Adrenal gland (tissue), 12 donors: ENCODE data around the gene RPL15. TPM values are rescaled to one million over a fixed set of nuclear protein-coding genes. Genes with fewer than 3 reads are reported as not detected.

Source experiments
- DNase-seq, 7 donors: peaks; one replicate each; pipeline ENCODE4 v3.0.0-alpha.2; 2019 to 2020
- H3K27ac ChIP-seq, 5 donors: fragments of 200-600 bp; sonication (generic) in 4 of 5; 1 replicate in 3 of 5; 2 replicates in 2 of 5; pipeline versions ENCODE4 v1.5.1 to v1.8.0; 2016 to 2020; ENCODE audit warnings: mild to moderate bottlenecking in 1 of 5
- H3K27me3 ChIP-seq: fragments of 200-600 bp; 2 replicates; pipeline ENCODE4 v1.8.0; 2021
- H3K36me3 ChIP-seq, 2 donors: fragments of 200-600 bp; replicated peaks in 1 of 2; 1 replicate in 1 of 2; 2 replicates in 1 of 2; pipeline versions ENCODE4 v1.5.1 to v1.8.0; 2018 to 2022
- H3K4me1 ChIP-seq, 2 donors: fragments of 200-600 bp; replicated peaks in 1 of 2; 1 replicate in 1 of 2; 2 replicates in 1 of 2; pipeline versions ENCODE4 v1.5.1 to v1.8.0; 2018 to 2021
- H3K4me3 ChIP-seq, 4 donors: fragments of 200-600 bp; sonication (generic) in 3 of 4; one replicate each; pipeline ENCODE4 v1.5.1; 2016 to 2018
- H3K9me3 ChIP-seq, 3 donors: fragments of 200-600 bp; sonication (generic) in 1 of 3; replicated peaks in 1 of 3; 1 replicate in 2 of 3; 2 replicates in 1 of 3; pipeline versions ENCODE4 v1.5.1 to v1.8.0; 2016 to 2021
- CTCF ChIP-seq, 6 experiments: fragments of 450-650 bp in 4 of 6; fragments of 200-600 bp in 2 of 6; sonication (generic) in 1 of 6; IDR thresholded peaks; 1 replicate in 5 of 6; 2 replicates in 1 of 6; pipeline versions ENCODE4 v1.5.1 to v1.8.0; 2016 to 2021; ENCODE audit warnings: antibody characterized with exemption in 6 of 6, mild to moderate bottlenecking in 2 of 6, moderate library complexity in 1 of 6
- POLR2A ChIP-seq, 2 donors: fragments of 450-650 bp; IDR thresholded peaks; one replicate each; pipeline ENCODE4 v1.6.1; 2017; ENCODE audit warnings: antibody characterized with exemption in 2 of 2, mild to moderate bottlenecking in 2 of 2, moderate library complexity in 1 of 2
- whole genome bisulfite sequencing, 4 donors: extraction: QIAGEN DNeasy Blood & Tissue Kit in 2 of 4; methylation state at CpG; one replicate each; pipeline versions ENCODE4 v1.1.5 to v1.1.7; 2013 to 2017; 5-methylcytosine and 5-hydroxymethylcytosine counted together
- intact Hi-C, 2 donors: fragments of 100-400 bp; cut with DNase I; formaldehyde crosslinking; loops; one replicate each; pipeline versions ENCODE4 v1.14.1 to v1.15.0; 2022 to 2023
- polyA plus RNA-seq, 3 donors: library from polyadenylated mRNA; stranded (reverse); fragments of 200-250 nt in 2 of 3; fragments of 350-450 nt in 1 of 3; fragmentation: Illumina TruSeq in 1 of 3; extraction: RNeasy Lipid Tissue Mini Kit (QIAGEN cat#74804) in 1 of 3; gene quantifications; one replicate each; pipeline ENCODE4 v1.2.3, GENCODE V29; 2013 to 2014
- total RNA-seq, 9 donors: library from RNA; depleted of rRNA in 4 of 9; stranded (reverse); fragments of >200 nt in 4 of 9; fragments of 120-200 nt in 1 of 9; fragmentation: NEBNext Ultra II Directional in 1 of 9; extraction: Animal tissue kit (Norgen Biotek cat#: 25700) in 1 of 9; gene quantifications; one replicate each; pipeline versions ENCODE4 v1.1.0 to v1.2.4, GENCODE V29; 2013 to 2023
- donor health status: healthy with polysubstance abuse.
- donor health status: Bipolar disorder and iron deficiency.
- donor health status: DM: yes; HTN: yes; CAD: no.
- donor health status: DM: no; HTN: no; CAD: no.
- donor health status: DM: no; HTN: no; CAD: no.
- donor health status: DM: yes; HTN: yes; CAD: no.

RPL15 gene
- total and polyA plus RNA-seq, 12 donors: 760 to 3,034 (median 1,758) TPM

- Histone ChIP-seq H3K27ac (no peak overlapping the region), H3K36me3 (no peaks in the 10 kb centered on the region), H3K4me1 (peaks cover 0 to 14% of the 10 kb centered on the region in 2 donors), H3K4me3 (no peak overlapping the region), H3K27me3 (no peaks in the 10 kb centered on the region), H3K9me3 (no peaks in the 10 kb centered on the region)
- DNase-seq: no peak
- intact Hi-C loops: no loop called here
- WGBS, 4 donors: 56 to 71% (median 62%) methylated on average over 2 of the region's 2 CpGs
- TF ChIP-seq CTCF (IDR thresholded peaks at IDR 0.05) (no peak), POLR2A (IDR thresholded peaks at IDR 0.05) (no peak)
Measured at GRCh38 chr3:23889386-23889785, 27.5 kb upstream of the RPL15 start.

GRCh38 chr3:23889950-23890349 lies 27.0 kb upstream of the RPL15 start:
- Histone ChIP-seq H3K36me3 (no peaks in the 10 kb centered on the region), H3K27ac (no peak overlapping the region), H3K9me3 (no peaks in the 10 kb centered on the region), H3K4me3 (no peak overlapping the region), H3K4me1 (peaks cover 0 to 14% of the 10 kb centered on the region in 2 donors), H3K27me3 (no peaks in the 10 kb centered on the region)
- TF ChIP-seq POLR2A (IDR thresholded peaks at IDR 0.05) (no peak), CTCF (IDR thresholded peaks at IDR 0.05) (no peak)
- intact Hi-C loops: loop anchor here (10.0 kb wide), 2 partner anchors 95 to 105 kb away; no protein-coding TSS in a partner anchor
- no peak for DNase-seq
- WGBS, 4 donors: 56 to 77% (median 66%) methylated on average over 5 of the region's 5 CpGs

- no peaks in the 10 kb centered on the region for H3K36me3 ChIP-seq
- no peak overlapping the region for H3K27ac ChIP-seq
- H3K4me1 ChIP-seq: peaks cover 0 to 8% of the 10 kb centered on the region in 2 donors
- H3K9me3 ChIP-seq: no peaks in the 10 kb centered on the region
- WGBS, 4 donors: 84 to 94% (median 90%) methylated on average over 8 of the region's 8 CpGs
- H3K27me3 ChIP-seq: no peaks in the 10 kb centered on the region
- intact Hi-C loops: loop anchor here (10.0 kb wide), 2 partner anchors 90 to 100 kb away; no protein-coding TSS in a partner anchor
- TF ChIP-seq POLR2A (IDR thresholded peaks at IDR 0.05) (no peak), CTCF (IDR thresholded peaks at IDR 0.05) (no peak)
- H3K4me3 ChIP-seq: no peak overlapping the region
- no peak for DNase-seq
Measured at GRCh38 chr3:23894254-23895061, 22.5 kb upstream of the RPL15 start.

- no peak for DNase-seq
- H3K36me3 ChIP-seq: no peaks in the 10 kb centered on the region
- intact Hi-C loops: loop anchor here (10.0 kb wide), 2 partner anchors 90 to 100 kb away; no protein-coding TSS in a partner anchor
Measured at GRCh38 chr3:23895181-23895580, 21.8 kb upstream of the RPL15 start.

More at GRCh38 chr3:23895181-23895580, 21.8 kb upstream of the RPL15 start:
- H3K27ac ChIP-seq: no peak overlapping the region
- H3K9me3 ChIP-seq: no peaks in the 10 kb centered on the region
- H3K4me1 ChIP-seq: peaks cover 0 to 6% of the 10 kb centered on the region in 2 donors
- no peak overlapping the region for H3K4me3 ChIP-seq
- no peak for TF ChIP-seq POLR2A (IDR thresholded peaks at IDR 0.05)
- no peak for TF ChIP-seq CTCF (IDR thresholded peaks at IDR 0.05)
- WGBS, 4 donors: 95 to 97% (median 95%) methylated on average over 4 of the region's 4 CpGs
- H3K27me3 ChIP-seq: no peaks in the 10 kb centered on the region
